Ovary (tissue), 3 donors: ENCODE data around the gene MAP3K19.

Experiments used
- EP300 ChIP-seq: sonication (generic); formaldehyde crosslinking; IDR thresholded peaks from one replicate; pipeline ENCODE4 v1.6.1; 2017; ENCODE audit warnings: antibody characterized with exemption
- TF ChIP-seq, protein P1 (sequence below), 3 donors: fragments of 450-650 bp in 2 of 3; fragments of 200-600 bp in 1 of 3; IDR thresholded peaks; one replicate each; pipeline versions ENCODE4 v1.5.1 to v1.8.0; 2016 to 2022; ENCODE audit warnings: antibody characterized with exemption in 3 of 3, mild to moderate bottlenecking in 1 of 3
- donor health status: DM: no; HTN: no; CAD: no.

- TF ChIP-seq, protein P1, sequence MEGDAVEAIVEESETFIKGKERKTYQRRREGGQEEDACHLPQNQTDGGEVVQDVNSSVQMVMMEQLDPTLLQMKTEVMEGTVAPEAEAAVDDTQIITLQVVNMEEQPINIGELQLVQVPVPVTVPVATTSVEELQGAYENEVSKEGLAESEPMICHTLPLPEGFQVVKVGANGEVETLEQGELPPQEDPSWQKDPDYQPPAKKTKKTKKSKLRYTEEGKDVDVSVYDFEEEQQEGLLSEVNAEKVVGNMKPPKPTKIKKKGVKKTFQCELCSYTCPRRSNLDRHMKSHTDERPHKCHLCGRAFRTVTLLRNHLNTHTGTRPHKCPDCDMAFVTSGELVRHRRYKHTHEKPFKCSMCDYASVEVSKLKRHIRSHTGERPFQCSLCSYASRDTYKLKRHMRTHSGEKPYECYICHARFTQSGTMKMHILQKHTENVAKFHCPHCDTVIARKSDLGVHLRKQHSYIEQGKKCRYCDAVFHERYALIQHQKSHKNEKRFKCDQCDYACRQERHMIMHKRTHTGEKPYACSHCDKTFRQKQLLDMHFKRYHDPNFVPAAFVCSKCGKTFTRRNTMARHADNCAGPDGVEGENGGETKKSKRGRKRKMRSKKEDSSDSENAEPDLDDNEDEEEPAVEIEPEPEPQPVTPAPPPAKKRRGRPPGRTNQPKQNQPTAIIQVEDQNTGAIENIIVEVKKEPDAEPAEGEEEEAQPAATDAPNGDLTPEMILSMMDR (IDR thresholded peaks at IDR 0.05) = no peak
- no peak for TF ChIP-seq EP300
These were observed 44.4 kb upstream of the MAP3K19 start for GRCh38 chr2:135091681-135092080.
